ENCODE data around the gene GLS.

GRCh38 chr2:190904640-190905261 lies 24.1 kb downstream of the GLS start:
- TF ChIP-seq CTCF (conservative IDR thresholded peaks at IDR 0.05 in 1 of 2, IDR thresholded peaks at IDR 0.05 in 1 of 2; ENCODE audit: extremely low read depth in 1 of 2, insufficient read depth in 1 of 2, low read depth in 1 of 2, low read length in 2 of 2) (no peak), EZH2 (IDR thresholded peaks at IDR 0.05; ENCODE audit: borderline replicate concordance, low read length) (no peak)
